Testis (tissue), 3 donors: ENCODE results near the gene EDEM3. TPM values are rescaled to one million over a fixed set of nuclear protein-coding genes. Genes with fewer than 3 reads are reported as not detected.
"Not testable (repeated sequence)": the region's sequence is repeated elsewhere in the genome, so short reads cannot be mapped to it uniquely, and the experiment has no call there.

Experiments
- DNase-seq: peaks from one replicate; pipeline ENCODE4 v3.0.0-alpha.2; 2019
- H3K27ac ChIP-seq, 2 donors: fragments of 200-600 bp; sonication (generic); one replicate each; pipeline ENCODE4 v1.5.1; 2019
- H3K27me3 ChIP-seq: fragments of 200-600 bp; sonication (generic); one replicate; pipeline ENCODE4 v1.5.1; 2019
- H3K36me3 ChIP-seq: fragments of 200-600 bp; sonication (generic); one replicate; pipeline ENCODE4 v1.5.1; 2017; ENCODE audit warnings: low read depth; ENCODE audit errors: missing control alignments
- H3K4me1 ChIP-seq: fragments of 200-600 bp; sonication (generic); one replicate; pipeline ENCODE4 v1.5.1; 2019
- H3K4me3 ChIP-seq, 2 donors: fragments of 200-600 bp; sonication (generic); one replicate each; pipeline ENCODE4 v1.5.1; 2017 to 2019
- H3K9me3 ChIP-seq: fragments of 200-600 bp; sonication (generic); one replicate; pipeline ENCODE4 v1.5.1; 2017
- POLR2A ChIP-seq: fragments of 450-650 bp; IDR thresholded peaks from one replicate; pipeline ENCODE4 v1.6.1; 2017; ENCODE audit warnings: antibody characterized with exemption, mild to moderate bottlenecking, moderate library complexity
- WGBS, 2 donors: methylation state at CpG; one replicate each; pipeline ENCODE4 v1.1.5; 2018; 5-methylcytosine and 5-hydroxymethylcytosine counted together
- intact Hi-C: fragments of 100-400 bp; cut with DNase I; formaldehyde crosslinking; loops from one replicate; pipeline ENCODE4 v1.15.1; 2023; ENCODE audit warnings: low total_unique reads
- polyA plus RNA-seq: library from polyadenylated mRNA; stranded (reverse); fragments of 350-450 nt; fragmentation: Illumina TruSeq; extraction: RNeasy Lipid Tissue Mini Kit (QIAGEN cat#74804); gene quantifications from one replicate; pipeline ENCODE4 v1.2.3, GENCODE V29; 2014; ENCODE audit warnings: low read depth, low replicate concordance; ENCODE audit not compliant: insufficient read depth
- total RNA-seq, 2 donors: library from RNA; depleted of rRNA; stranded (reverse); fragments of >200 nt; gene quantifications; one replicate each; pipeline ENCODE4 v1.2.3, GENCODE V29; 2016
- TF ChIP-seq, protein P1 (sequence below), 3 experiments: fragments of 450-650 bp in 2 of 3; fragments of 200-600 bp in 1 of 3; sonication (generic) in 1 of 3; IDR thresholded peaks; one replicate each; pipeline ENCODE4 v1.5.1; 2016 to 2019; ENCODE audit warnings: antibody characterized with exemption in 3 of 3, mild to moderate bottlenecking in 2 of 3, moderate library complexity in 1 of 3

EDEM3 gene
- total and polyA plus RNA-seq, 3 donors from 2014 or later, result 20.7 to 41.0 (median 23.5) TPM

DNA sequence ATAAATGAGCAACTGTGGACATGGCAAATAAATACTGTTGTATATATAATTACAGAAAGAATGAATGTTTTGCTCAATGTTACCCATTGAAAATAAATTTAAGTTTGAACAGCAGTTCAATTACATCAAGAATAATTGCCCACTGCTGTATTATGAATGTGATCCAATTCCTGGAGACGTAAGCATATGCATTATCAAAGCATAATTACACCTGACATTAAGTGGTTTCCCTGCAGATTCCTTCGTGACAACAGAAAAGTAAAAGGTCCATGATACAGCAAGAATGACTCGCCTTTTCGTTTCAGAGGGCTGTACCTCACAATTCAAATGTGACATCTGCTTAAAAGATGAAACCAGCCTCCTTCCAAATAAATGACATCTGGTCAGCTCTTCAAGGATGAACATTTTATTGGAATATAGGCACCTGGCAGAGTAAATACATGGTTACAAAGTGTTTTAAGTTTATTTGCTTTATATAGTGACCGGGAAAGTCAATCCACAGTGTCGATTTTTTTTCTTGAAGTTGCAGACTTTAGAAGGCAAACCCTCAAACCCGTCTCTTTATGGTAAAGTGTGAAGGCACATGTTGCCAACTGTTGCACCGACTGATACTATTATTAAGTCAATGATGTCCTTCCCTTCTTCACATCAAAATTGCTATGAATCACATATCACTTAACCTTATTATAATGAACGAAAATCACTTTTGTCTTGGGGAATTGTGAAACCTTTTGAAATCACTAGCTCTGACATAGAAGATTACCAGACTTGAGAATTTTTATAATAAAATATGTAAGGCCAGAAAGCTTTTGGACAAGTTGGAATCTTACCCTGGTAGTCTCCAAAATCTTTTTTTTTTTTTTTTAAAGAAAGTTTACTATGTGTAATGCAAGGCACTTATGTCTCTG is 36.2 kb upstream of the EDEM3 start:
- Histone ChIP-seq H3K36me3 (no peaks in the 10 kb centered on the region), H3K4me1 (no peaks in the 10 kb centered on the region), H3K27ac (no peak overlapping the region), H3K4me3 (no peak overlapping the region), H3K27me3 (no peaks in the 10 kb centered on the region), H3K9me3 (no peaks in the 10 kb centered on the region)
- DNase-seq, result no peak
- intact Hi-C loops, result no loop called here
- 88 to 94% methylated on average over 9 of the region's 9 CpGs for WGBS, 2 donors
- TF ChIP-seq, protein P1, sequence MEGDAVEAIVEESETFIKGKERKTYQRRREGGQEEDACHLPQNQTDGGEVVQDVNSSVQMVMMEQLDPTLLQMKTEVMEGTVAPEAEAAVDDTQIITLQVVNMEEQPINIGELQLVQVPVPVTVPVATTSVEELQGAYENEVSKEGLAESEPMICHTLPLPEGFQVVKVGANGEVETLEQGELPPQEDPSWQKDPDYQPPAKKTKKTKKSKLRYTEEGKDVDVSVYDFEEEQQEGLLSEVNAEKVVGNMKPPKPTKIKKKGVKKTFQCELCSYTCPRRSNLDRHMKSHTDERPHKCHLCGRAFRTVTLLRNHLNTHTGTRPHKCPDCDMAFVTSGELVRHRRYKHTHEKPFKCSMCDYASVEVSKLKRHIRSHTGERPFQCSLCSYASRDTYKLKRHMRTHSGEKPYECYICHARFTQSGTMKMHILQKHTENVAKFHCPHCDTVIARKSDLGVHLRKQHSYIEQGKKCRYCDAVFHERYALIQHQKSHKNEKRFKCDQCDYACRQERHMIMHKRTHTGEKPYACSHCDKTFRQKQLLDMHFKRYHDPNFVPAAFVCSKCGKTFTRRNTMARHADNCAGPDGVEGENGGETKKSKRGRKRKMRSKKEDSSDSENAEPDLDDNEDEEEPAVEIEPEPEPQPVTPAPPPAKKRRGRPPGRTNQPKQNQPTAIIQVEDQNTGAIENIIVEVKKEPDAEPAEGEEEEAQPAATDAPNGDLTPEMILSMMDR (IDR thresholded peaks at IDR 0.05), result no peak

DNA sequence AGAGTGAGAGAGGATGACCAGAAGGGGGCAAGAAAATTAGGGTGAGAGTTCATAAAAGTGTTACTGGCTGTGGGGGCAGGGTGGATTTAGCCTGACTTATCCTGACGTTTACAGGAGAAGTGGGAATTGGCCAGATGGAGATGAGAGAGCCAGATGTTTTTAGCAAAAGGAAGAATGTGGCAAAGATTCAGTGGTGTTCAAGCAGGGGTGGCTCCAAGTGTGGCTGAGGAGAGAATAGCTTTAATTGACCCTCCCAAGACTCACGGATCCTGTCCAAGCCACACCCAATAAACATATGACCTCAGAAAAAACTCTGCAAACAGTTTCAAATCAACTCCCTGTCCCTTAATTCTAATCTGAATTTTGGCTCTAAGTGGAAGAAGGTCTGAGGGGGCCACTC is 35.2 kb upstream of the EDEM3 start:
- no peak for DNase-seq
- intact Hi-C loops, result no loop called here
- H3K4me1 ChIP-seq, result no peaks in the 10 kb centered on the region
- H3K27ac ChIP-seq, result no peak overlapping the region
- H3K27me3 ChIP-seq, result no peaks in the 10 kb centered on the region
- H3K36me3 ChIP-seq, result no peaks in the 10 kb centered on the region
- H3K4me3 ChIP-seq, result no peak overlapping the region
- 38 to 48% methylated on average over 2 of the region's 2 CpGs for WGBS, 2 donors
- no peaks in the 10 kb centered on the region for H3K9me3 ChIP-seq
- TF ChIP-seq, protein P1 (IDR thresholded peaks at IDR 0.05), result no peak
- no peak for TF ChIP-seq POLR2A

DNA sequence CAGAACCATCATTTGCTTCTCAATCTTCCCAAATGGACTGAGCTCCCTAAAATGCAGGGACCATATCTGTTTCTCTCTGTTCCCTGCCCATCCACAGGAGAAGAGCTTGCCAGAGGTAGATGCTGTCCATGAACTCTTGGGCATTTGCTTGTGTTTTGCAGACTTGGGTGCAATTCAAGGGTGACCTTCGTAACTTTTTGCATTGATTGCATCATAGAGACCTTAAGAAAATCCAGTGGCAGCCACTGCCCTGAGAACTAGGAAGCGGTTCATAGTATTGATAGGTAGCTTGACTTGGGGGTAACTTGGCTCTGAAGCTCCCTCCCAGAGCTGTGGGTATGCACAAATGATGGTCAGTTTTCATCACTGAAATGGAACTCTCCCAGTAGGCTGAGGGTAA is 34.3 kb upstream of the EDEM3 start:
- Histone ChIP-seq H3K9me3 (no peaks in the 10 kb centered on the region), H3K27ac (no peak overlapping the region), H3K27me3 (no peaks in the 10 kb centered on the region), H3K4me3 (no peak overlapping the region), H3K4me1 (no peaks in the 10 kb centered on the region), H3K36me3 (no peaks in the 10 kb centered on the region)
- intact Hi-C loops, result no loop called here
- 97 to 100% methylated on average over 2 of the region's 2 CpGs for WGBS, 2 donors
- DNase-seq, result no peak
- TF ChIP-seq, protein P1 (IDR thresholded peaks at IDR 0.05), result no peak
- TF ChIP-seq POLR2A, result no peak

DNA sequence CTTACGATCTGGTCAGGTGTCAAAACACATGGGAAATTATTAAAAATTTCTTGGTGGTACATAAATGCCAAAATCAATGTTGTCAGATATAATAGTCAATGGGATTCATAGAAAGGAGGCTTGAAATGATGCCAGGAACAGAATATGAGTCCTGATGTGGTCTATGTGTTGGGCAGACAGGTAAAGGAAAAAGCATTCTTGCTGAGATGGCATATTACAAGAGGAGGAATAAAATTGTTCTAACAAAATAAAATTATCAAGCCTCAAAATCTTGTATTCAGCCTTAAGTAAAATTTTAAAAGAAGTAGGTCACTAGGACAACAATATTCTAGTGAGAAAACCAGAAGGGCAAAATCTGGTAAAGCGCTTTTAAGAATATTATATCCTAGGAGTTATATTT is 30.9 kb upstream of the EDEM3 start:
- H3K9me3 ChIP-seq, result no peaks in the 10 kb centered on the region
- H3K27me3 ChIP-seq, result no peaks in the 10 kb centered on the region
- H3K36me3 ChIP-seq, result no peaks in the 10 kb centered on the region
- H3K4me3 ChIP-seq, result no peak overlapping the region
- H3K4me1 ChIP-seq, result no peaks in the 10 kb centered on the region
- no peak for DNase-seq
- 93 to 96% methylated on average over 2 of the region's 2 CpGs for WGBS, 2 donors
- TF ChIP-seq, protein P1 (IDR thresholded peaks at IDR 0.05), result no peak
- no peak for TF ChIP-seq POLR2A
- H3K27ac ChIP-seq, result no peak overlapping the region
- intact Hi-C loops, result no loop called here

DNA sequence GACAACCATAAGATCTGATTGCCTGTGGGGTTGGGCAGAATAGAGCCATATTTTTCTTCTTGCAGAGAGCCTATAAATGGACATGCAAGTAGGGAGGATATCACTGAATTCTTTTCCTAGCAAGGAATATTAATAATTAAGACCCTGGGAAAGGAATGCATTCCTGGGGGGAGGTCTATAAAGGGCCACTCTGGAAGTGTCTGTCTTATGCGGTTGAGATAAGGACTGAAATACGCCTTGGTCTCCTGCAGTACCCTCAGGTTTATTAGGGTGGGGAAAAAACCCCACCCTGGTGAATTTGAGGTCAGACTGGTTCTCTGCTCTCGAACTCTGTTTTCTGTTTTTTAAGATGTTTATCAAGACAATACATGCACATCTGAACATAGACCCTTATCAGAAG is 29.1 kb upstream of the EDEM3 start:
- H3K4me3 ChIP-seq, intact Hi-C loops, H3K36me3 ChIP-seq, H3K27me3 ChIP-seq, H3K27ac ChIP-seq, DNase-seq, H3K4me1 ChIP-seq, H3K9me3 ChIP-seq: not testable (repeated sequence)
- 86 to 88% methylated on average over 3 of the region's 3 CpGs for WGBS, 2 donors
